ENCODE results near the gene ZNF573.
"Not testable (repeated sequence)": the region's sequence is repeated elsewhere in the genome, so short reads cannot be mapped to it uniquely, and the experiment has no call there.

Gene ZNF573

GRCh38 chr19:37779127-37780005 lies at the start of gene ZNF573:
ZNF573 (minus strand) TSS chr19:37779586; CDS start chr19:37773729, 5,857 bp downstream.
- DNase-seq (ENCODE audit: low read depth in 1 of 2, low spot score in 1 of 2): peak; percentile 53 to 57

- DNase-seq (ENCODE audit: low read depth in 1 of 2, low spot score in 1 of 2): peak in 1 of 2 donors; percentile 6
Measured at GRCh38 chr19:37817180-37817981, 38.0 kb upstream of the ZNF573 start.

DNA sequence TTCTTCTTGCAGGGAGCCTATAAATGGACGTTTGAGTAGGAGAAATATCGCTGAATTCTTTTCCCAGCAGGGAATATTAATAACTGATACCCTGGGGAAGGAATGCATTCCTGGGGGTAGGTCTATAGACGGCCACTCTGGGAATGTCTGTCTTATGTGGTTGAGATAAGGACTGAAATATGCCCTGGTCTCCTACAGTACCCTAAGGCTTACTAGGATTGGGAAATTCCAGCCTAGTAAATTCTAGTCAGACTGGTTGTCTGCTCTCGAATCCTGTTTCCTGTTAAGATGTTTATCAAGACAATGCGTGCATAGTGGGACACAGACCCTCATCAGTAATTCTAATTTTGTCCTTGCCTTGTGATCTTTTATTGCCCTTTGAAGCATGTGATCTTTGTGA lies 36.2 kb upstream of the ZNF573 start:
- not testable (repeated sequence) for DNase-seq (ENCODE audit: low read depth in 1 of 2, low spot score in 1 of 2)

DNA sequence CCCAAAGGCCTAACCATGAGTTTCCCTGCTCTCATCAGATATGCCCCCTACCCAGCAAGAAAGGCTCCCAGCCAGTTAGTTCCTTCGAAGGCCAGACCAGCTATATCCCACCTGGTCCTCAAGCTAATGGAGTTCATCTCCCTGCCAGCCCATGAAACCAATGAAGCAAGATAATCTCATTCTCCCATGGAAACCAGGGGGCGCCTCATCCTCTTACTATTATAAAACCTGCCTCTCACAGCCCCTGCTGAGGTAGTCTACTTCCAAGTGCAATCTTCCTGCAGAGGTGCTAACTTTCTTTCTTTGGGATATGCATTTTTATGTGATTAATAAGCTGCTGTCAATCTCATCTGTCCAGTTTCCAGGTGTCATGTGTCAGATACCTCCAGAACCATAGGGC lies 34.0 kb upstream of the ZNF573 start:
- DNase-seq (ENCODE audit: low read depth in 1 of 2, low spot score in 1 of 2): no peak

DNA sequence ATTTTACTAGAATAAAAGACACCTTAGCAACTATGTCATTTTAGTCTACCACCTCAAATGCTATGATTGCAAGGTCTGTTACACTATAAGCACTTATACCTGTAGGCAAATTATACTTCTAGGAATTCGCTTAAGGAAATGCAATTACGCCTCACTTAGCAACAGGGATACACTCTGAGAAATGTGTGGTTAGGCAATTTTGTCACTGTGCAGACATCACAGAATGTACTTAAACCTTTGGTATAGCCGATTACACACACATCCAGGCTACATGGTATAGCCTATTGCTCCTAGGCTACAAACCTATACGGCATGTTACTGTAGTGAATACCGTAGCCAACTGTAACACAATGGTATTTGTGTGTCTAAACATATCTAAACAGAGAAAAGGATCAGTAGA lies 30.0 kb upstream of the ZNF573 start:
- DNase-seq (ENCODE audit: low read depth in 1 of 2, low spot score in 1 of 2): no peak

DNA sequence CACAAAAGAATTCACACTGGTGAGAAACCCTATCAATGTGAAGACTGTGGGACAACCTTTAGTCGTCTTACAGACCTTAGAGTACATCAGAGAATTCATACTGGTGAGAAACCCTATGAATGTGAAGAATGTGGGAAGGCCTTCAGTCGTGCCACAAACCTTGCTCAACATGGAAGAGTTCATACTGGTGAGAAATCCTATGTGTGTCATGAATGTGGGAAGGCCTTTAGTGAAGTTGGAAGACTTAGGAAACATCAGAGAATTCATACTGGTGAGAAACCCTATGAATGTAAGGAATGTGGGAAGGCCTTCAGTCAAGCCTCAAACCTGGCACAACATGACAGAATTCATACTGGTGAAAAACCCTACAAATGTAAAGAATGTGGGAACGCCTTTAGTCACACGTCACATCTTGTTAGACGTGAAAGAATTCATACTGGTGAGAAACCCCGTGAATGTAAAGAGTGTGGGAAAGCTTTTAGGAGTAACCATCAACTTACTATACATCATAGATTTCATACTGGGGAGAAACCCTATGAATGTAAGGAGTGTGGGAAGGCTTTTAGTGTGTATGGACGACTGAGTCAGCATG lies 24.0 kb upstream of the ZNF573 start:
- no peak for DNase-seq (ENCODE audit: low read depth in 1 of 2, low spot score in 1 of 2)

DNA sequence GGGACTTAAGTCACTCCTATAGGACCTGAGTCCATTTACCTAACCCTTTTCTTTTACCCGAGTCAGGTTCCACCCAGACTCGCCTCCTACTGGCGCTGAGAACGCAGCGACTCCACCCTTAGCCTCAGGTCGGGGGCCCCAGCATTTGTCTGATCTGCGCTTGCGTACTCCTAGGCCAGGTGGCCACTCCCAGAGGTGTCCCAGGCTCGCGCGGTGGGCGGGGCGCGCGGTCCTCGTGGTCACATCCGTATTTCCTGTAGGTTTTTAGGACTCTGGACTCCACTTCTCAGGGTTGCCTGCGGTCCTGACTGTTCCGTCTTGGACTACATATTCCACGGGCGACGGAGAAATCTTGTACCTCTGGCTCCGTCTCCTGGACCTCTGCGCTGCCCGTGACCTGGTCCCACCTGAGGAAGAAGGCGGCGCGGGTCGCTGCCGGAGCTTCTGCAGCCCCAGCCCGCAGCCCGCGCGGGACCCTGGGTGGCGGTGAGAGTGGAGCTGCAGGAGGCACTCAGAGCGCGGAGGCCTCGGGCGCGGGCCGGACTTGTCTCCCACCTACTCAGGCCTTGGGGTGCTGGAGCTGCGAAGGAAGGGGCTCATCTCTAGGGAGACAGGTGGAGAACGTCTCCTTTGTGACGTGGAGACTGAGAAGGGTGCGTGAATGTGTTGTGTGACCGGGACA lies 11.0 kb upstream of the ZNF573 start:
- no peak for DNase-seq (ENCODE audit: low read depth in 1 of 2, low spot score in 1 of 2)

DNA sequence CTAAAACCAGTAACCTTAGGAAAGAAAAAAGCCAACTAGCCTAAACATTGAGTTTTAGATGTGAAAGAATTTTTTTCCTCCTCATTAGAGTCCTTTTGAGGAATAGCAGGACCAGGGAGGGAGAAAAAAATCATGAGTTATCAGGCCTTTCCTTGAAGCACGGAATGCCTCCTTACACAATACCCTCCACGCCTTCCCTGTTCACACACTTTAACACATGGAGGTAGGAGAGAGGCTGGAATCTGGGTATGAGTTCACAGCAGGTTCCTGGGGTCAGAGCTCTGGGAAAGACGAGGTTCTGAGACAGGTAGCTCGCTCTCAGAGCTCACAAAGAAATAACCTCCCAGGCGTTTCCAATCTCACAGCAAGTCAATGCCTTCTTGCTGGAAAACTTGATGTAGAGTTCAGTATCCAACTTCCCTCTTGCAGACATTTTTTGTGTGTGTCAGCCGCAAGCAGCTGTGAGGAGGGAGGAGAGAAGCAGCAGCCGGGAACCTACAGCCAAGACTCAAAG lies 716 bp downstream of the ZNF573 start:
- DNase-seq (ENCODE audit: low read depth in 1 of 2, low spot score in 1 of 2): no peak

GRCh38 chr19:37770985-37771384 lies 8.4 kb downstream of the ZNF573 start:
- no peak for DNase-seq (ENCODE audit: low read depth in 1 of 2, low spot score in 1 of 2)

- no peak for DNase-seq (ENCODE audit: low read depth in 1 of 2, low spot score in 1 of 2)
Measured at GRCh38 chr19:37763488-37763887, 15.9 kb downstream of the ZNF573 start.

DNA sequence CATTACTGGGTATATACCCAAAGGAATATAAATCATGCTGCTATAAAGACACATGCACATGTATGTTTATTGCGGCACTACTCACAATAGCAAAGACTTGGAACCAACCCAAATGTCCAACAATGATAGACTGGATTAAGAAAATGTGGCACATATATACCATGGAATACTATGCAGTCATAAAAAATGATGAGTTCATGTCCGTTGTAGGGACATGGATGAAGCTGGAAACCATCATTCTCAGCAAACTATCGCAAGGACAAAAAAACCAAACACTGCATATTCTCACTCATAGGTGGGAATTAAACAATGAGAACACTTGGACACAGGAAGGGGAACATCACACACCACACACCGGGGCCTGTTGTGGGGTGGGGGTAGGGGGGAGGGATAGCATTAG lies 21.7 kb downstream of the ZNF573 start:
- DNase-seq (ENCODE audit: low read depth in 1 of 2, low spot score in 1 of 2): not testable (repeated sequence)

GRCh38 chr19:37738371-37738770 lies 41.0 kb downstream of the ZNF573 start:
- DNase-seq (ENCODE audit: low read depth in 1 of 2, low spot score in 1 of 2): no peak

GRCh38 chr19:37725181-37725580 lies 54.2 kb downstream of the ZNF573 start:
- DNase-seq (ENCODE audit: low read depth in 1 of 2, low spot score in 1 of 2): no peak

- no peak for DNase-seq (ENCODE audit: low read depth in 1 of 2, low spot score in 1 of 2)
Measured at GRCh38 chr19:37719927-37720265, 59.5 kb downstream of the ZNF573 start.

GRCh38 chr19:37719111-37719926 lies 60.1 kb downstream of the ZNF573 start, which contains the start of gene ZNF607:
ZNF607 (minus strand) TSS chr19:37719761; CDS start chr19:37711618, 8,143 bp downstream.
- peak; percentile 49 to 76 for DNase-seq (ENCODE audit: low read depth in 1 of 2, low spot score in 1 of 2)

- DNase-seq (ENCODE audit: low read depth in 1 of 2, low spot score in 1 of 2): no peak
Measured at GRCh38 chr19:37718304-37718703, 61.1 kb downstream of the ZNF573 start.

GRCh38 chr19:37716140-37716539 lies 63.2 kb downstream of the ZNF573 start:
- DNase-seq (ENCODE audit: low read depth in 1 of 2, low spot score in 1 of 2): no peak

- no peak for DNase-seq (ENCODE audit: low read depth in 1 of 2, low spot score in 1 of 2)
Measured at GRCh38 chr19:37706052-37706605, 73.3 kb downstream of the ZNF573 start.

GRCh38 chr19:37699057-37699456 lies 80.3 kb downstream of the ZNF573 start:
- no peak for DNase-seq (ENCODE audit: low read depth in 1 of 2, low spot score in 1 of 2)

- no peak for DNase-seq (ENCODE audit: low read depth in 1 of 2, low spot score in 1 of 2)
Measured at GRCh38 chr19:37698216-37698615, 81.2 kb downstream of the ZNF573 start.

Measured in activated T-helper 1 cell treated with anti-CD3 and anti-CD28 coated beads, Interleukin-2, amount 50 U/mL, for 16 hours (primary cell).